Loucy (cell line): ENCODE measurements around the gene TOGARAM2.

ENCODE experiments used
- H2AFZ ChIP-seq: fragments of 200-600 bp; sonication (generic); 2 replicates; pipeline ENCODE4 v1.6.0; 2016; ENCODE audit warnings: antibody characterized with exemption, mild to moderate bottlenecking, low read length, moderate library complexity
- H3F3A ChIP-seq: fragments of 200-600 bp; 2 replicates; pipeline ENCODE4 v1.6.0; 2016; ENCODE audit warnings: antibody characterized with exemption, low read depth, mild to moderate bottlenecking
- H3K27me3 ChIP-seq: fragments of 200-600 bp; sonication (generic); 2 replicates; pipeline ENCODE4 v1.6.1; 2014; ENCODE audit warnings: low read length, mild to moderate bottlenecking; ENCODE audit not compliant: insufficient read depth, poor library complexity, severe bottlenecking
- H3K36me3 ChIP-seq: fragments of 200-600 bp; sonication (generic); 2 replicates; pipeline ENCODE4 v1.6.1; 2016; ENCODE audit warnings: low read length; ENCODE audit not compliant: insufficient read depth
- H3K4me1 ChIP-seq: fragments of 200-600 bp; sonication (generic); 2 replicates; pipeline ENCODE4 v1.5.1; 2014; ENCODE audit warnings: low read length, mild to moderate bottlenecking; ENCODE audit not compliant: insufficient read depth, poor library complexity, severe bottlenecking
- H3K4me2 ChIP-seq: fragments of 200-600 bp; sonication (generic); 2 replicates; pipeline ENCODE4 v1.6.0; 2014; ENCODE audit warnings: antibody characterized with exemption, low read length, low read depth, mild to moderate bottlenecking; ENCODE audit not compliant: poor library complexity, severe bottlenecking
- H3K4me3 ChIP-seq: fragments of 200-600 bp; sonication (generic); 2 replicates; pipeline ENCODE4 v1.5.1; 2014; ENCODE audit warnings: low read length, mild to moderate bottlenecking, mixed read lengths; ENCODE audit not compliant: poor library complexity, severe bottlenecking
- H3K79me2 ChIP-seq: fragments of 200-600 bp; sonication (generic); 2 replicates; pipeline ENCODE4 v1.6.1; 2014; ENCODE audit warnings: low read length; ENCODE audit not compliant: insufficient read depth
- H3K9ac ChIP-seq: fragments of 200-600 bp; sonication (generic); 2 replicates; pipeline ENCODE4 v1.6.0; 2014; ENCODE audit warnings: mild to moderate bottlenecking, low read depth, low read length, moderate library complexity; ENCODE audit not compliant: poor library complexity, severe bottlenecking
- H3K9me2 ChIP-seq: fragments of 200-600 bp; sonication (generic); replicated peaks from 2 replicates; pipeline ENCODE4 v1.6.1; 2016; ENCODE audit warnings: low read depth, low read length, mixed read lengths
- H3K9me3 ChIP-seq: fragments of 200-600 bp; sonication (generic); 2 replicates; pipeline ENCODE4 v1.6.1; 2014; ENCODE audit warnings: mild to moderate bottlenecking, antibody characterized with exemption, low read length, low read depth; ENCODE audit not compliant: insufficient read depth
- H4K20me1 ChIP-seq: fragments of 200-600 bp; sonication (generic); 2 replicates; pipeline ENCODE4 v1.6.0; 2014; ENCODE audit warnings: antibody characterized with exemption, low read length, mild to moderate bottlenecking; ENCODE audit not compliant: insufficient read depth, poor library complexity, severe bottlenecking
- EZH2phosphoT487 ChIP-seq: fragments of 200-600 bp; IDR thresholded peaks from 2 replicates; pipeline ENCODE4 v1.6.1; 2018; ENCODE audit warnings: antibody characterized with exemption, mild to moderate bottlenecking, moderate library complexity, borderline replicate concordance
- TF ChIP-seq, protein P1 (sequence below): fragments of 200-600 bp; sonication (generic); conservative IDR thresholded peaks from 2 replicates; pipeline ENCODE4 v1.5.1; 2014; ENCODE audit warnings: mild to moderate bottlenecking, antibody characterized with exemption, low read length

TOGARAM2 gene

DNA sequence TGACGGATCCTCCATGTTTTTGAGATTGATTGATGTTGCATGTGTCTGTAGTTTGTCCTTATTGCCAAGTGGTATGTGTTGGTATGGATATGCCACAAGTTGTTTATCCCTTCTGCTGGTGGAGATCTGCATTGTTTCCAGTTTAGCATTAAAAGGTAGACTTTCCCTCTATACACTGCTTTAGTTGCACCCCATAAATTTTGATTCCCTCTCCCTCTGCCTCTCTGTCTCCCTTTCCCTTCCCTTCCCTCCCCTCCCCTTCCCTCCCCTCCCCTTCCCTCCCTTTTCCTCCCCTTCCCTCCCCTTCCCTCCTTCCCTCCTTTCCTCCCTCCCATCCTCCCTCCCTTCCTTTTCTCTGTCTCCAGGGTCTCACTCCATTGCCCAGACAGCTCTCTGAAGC is 18.6 kb upstream of the TOGARAM2 start:
- Histone ChIP-seq H3K9me3 (no peaks in the 10 kb centered on the region), H3K4me1 (no peaks in the 10 kb centered on the region), H3K4me3 (no peak overlapping the region), H3F3A (no peaks in the 10 kb centered on the region), H2AFZ (no peak overlapping the region), H3K9ac (no peak overlapping the region), H3K36me3 (no peaks in the 10 kb centered on the region), H4K20me1 (no peaks in the 10 kb centered on the region), H3K27me3 (no peaks in the 10 kb centered on the region), H3K9me2 (no peaks in the 10 kb centered on the region), H3K79me2 (no peaks in the 10 kb centered on the region), H3K4me2 (no peak overlapping the region)
- TF ChIP-seq EZH2phosphoT487: no peak
- TF ChIP-seq, protein P1, sequence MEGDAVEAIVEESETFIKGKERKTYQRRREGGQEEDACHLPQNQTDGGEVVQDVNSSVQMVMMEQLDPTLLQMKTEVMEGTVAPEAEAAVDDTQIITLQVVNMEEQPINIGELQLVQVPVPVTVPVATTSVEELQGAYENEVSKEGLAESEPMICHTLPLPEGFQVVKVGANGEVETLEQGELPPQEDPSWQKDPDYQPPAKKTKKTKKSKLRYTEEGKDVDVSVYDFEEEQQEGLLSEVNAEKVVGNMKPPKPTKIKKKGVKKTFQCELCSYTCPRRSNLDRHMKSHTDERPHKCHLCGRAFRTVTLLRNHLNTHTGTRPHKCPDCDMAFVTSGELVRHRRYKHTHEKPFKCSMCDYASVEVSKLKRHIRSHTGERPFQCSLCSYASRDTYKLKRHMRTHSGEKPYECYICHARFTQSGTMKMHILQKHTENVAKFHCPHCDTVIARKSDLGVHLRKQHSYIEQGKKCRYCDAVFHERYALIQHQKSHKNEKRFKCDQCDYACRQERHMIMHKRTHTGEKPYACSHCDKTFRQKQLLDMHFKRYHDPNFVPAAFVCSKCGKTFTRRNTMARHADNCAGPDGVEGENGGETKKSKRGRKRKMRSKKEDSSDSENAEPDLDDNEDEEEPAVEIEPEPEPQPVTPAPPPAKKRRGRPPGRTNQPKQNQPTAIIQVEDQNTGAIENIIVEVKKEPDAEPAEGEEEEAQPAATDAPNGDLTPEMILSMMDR: no peak

DNA sequence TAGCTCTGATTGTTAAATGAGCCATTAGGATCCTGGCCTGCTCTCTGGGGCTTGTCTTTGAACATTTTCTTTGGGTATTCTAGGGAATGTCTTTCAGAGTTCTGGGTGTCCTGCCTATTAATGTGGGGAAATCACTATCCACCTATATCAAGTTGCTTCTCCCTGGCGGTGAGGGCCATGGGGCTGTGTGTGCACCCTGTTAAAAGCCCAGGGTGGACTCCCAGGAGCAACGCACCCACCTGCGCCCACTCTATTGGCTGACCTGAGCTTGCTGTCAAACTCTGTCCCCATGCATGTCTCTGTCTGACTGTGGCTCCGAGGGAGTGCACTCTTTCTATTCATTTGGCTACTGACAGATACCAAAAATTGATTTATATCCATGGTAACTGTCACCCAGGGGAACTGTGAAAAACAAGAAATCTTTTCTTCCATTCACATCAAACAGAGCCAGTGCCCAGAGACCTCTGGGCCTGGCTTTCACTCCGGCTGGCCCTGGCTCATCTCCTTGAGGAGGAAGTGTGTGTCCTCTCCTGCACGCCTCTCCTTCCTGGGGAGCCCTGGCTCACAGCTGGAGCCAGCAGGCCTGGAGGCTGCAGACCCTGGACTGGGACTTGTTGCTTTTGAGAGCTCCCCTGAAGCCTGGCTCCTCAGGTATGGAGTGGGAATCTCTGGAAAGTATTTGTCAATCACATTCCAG is 10.5 kb upstream of the TOGARAM2 start:
- Histone ChIP-seq H3K9me2 (no peaks in the 10 kb centered on the region), H3K4me3 (no peak overlapping the region), H3K36me3 (no peaks in the 10 kb centered on the region), H3K9ac (no peak overlapping the region), H3K4me1 (no peaks in the 10 kb centered on the region), H2AFZ (no peak overlapping the region), H3F3A (no peaks in the 10 kb centered on the region), H4K20me1 (no peaks in the 10 kb centered on the region), H3K79me2 (no peaks in the 10 kb centered on the region), H3K4me2 (no peak overlapping the region), H3K9me3 (no peaks in the 10 kb centered on the region), H3K27me3 (no peaks in the 10 kb centered on the region)
- no peak for TF ChIP-seq EZH2phosphoT487
- TF ChIP-seq, protein P1: no peak

DNA sequence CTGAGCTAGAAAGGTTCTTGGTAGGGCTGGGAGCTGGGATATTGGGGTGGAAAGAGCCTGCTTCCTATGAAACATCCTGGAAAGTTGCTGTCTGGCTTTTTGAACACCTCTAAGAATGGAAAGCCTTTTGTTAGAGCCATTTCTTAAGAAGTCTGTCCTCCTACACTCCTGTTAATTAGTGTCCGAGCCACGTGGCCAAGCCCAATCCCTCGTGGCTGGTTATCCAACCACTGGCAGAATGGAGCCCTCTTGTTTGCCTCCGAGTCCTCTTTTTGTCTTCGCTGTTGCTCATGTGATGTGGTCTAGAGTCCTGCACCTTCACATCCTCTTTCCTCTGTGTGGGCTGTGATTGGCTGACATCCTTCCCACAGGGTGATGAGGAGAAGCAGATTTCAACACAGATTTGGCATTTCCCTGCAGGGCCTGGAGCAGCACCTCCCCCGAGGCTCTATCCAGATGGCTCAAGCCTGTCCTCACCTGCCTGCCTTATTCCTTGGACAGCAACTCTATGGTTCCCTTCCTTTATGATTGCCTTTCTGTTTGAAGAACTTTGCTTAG is 8.2 kb upstream of the TOGARAM2 start:
- Histone ChIP-seq H3K27me3 (no peaks in the 10 kb centered on the region), H3K4me1 (no peaks in the 10 kb centered on the region), H3K79me2 (no peaks in the 10 kb centered on the region), H3K4me2 (no peak overlapping the region), H3K9me3 (no peaks in the 10 kb centered on the region), H3F3A (no peaks in the 10 kb centered on the region), H3K9ac (no peak overlapping the region), H3K36me3 (no peaks in the 10 kb centered on the region), H3K9me2 (no peaks in the 10 kb centered on the region), H3K4me3 (no peak overlapping the region), H4K20me1 (no peaks in the 10 kb centered on the region), H2AFZ (no peak overlapping the region)
- TF ChIP-seq, protein P1: no peak
- TF ChIP-seq EZH2phosphoT487: no peak
